C4-2B (cell line): ENCODE measurements around the gene NUP62.

Source experiments
- CTCF ChIP-seq: fragments of 450-650 bp; conservative IDR thresholded peaks from 2 replicates; pipeline ENCODE4 v1.5.1; 2017; ENCODE audit warnings: mild to moderate bottlenecking
- ZFX ChIP-seq: fragments of 450-650 bp; IDR thresholded peaks from 2 replicates; pipeline ENCODE4 v1.6.1; 2017

- TF ChIP-seq CTCF (no peak), ZFX (no peak)
Observed at GRCh38 chr19:49951806-49952478, 22.6 kb upstream of the NUP62 start.
